GM21576 (cell line): ENCODE results near the gene OGDH.

Experiments
- ATAC-seq: cut with Tn5 transposase; IDR thresholded peaks from one replicate; pipeline ENCODE4 v1.9.1; 2021; ENCODE audit warnings: mild to moderate bottlenecking, moderate library complexity; ENCODE audit not compliant: unreplicated experiment

OGDH gene

DNA sequence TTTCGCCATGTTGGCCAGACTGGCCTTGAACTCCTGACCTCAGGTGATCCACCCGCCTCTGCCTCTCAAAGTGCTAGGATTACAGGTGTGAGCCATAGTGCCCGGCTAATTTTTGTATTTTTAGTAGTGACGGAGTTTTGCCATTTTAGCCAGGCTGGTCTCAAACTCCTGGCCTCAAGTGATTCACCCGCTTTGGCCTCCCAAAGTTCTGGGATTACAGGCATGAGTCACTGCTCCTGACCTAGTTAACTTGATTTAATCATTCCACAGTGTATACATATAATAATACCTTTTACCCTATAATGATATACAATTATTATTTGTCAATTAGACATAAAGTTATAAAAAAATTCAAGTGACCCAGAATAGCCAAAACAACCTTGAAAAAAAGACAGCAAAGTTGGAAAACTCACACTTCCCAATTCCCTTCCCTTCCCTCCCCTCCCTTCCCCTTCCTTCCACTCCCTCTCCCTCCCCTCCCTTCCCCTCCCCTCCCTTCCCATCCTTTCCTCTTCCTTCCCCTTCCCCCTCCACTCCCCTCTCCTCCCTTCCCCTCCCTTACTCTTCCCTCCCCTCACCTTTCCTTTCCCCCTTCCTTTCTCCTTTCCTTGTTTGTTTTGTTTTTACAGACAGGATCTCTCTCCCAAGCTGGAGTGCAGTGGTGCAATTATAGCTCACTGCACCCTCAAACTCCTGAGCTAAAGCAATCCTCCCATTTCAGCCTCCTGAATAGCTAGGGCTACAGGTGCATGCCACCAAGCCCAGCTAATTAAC is 127.5 kb downstream of the OGDH start:
- ATAC-seq, result no peak

DNA sequence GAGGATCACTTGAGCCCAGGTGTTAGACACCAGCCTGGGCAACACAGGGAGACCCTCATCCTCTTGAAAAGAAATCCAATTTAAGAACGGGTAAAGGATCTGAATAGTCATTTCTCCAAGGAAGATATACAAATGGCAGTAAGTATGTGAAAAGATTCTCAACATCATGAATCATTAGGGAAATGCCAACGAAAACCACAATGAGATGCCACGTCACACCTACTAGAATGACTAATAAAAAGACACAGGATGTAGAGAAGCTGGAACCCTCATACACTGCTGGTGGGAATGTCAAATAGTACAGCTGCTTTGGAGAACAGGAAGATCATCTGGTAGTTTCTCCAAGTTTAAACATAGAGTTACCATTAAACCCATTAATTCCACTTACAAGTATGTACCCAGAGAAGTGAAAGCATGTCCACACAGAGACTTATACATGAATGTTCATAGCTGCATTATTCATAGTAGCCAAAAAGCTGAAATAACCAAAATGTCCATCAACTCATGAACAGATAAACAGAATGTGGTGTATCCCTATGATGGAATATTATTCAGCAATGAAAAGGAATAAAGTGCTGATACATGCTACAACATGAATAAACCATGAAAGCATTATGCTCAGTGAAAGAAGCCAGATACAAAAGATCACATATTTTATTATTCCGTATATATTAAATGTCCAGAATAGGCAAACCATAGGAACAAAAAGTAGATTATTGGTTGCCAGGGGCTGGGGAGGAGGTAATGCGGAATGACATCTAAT is 129.2 kb downstream of the OGDH start:
- no peak for ATAC-seq

DNA sequence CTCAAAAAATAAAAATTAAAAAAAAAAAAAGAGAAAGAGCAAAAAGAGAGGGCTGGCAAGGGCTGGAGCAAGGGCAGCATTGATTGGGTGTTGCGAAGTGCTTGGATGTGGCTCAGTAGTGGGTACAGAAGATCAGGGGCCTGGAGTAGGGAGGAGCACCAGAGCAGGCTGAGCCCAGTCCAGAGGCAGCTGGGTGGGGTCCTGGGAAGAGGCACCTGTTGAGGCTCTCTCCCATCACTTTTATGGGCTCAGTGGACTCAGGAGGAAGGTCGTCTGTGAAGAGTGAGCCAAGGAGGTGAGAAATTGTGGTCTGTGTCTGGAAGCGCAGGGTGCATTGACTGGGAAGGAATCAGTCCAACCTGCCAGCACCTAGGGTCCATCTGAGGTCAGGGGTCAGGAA is 130.5 kb downstream of the OGDH start:
- no peak for ATAC-seq

DNA sequence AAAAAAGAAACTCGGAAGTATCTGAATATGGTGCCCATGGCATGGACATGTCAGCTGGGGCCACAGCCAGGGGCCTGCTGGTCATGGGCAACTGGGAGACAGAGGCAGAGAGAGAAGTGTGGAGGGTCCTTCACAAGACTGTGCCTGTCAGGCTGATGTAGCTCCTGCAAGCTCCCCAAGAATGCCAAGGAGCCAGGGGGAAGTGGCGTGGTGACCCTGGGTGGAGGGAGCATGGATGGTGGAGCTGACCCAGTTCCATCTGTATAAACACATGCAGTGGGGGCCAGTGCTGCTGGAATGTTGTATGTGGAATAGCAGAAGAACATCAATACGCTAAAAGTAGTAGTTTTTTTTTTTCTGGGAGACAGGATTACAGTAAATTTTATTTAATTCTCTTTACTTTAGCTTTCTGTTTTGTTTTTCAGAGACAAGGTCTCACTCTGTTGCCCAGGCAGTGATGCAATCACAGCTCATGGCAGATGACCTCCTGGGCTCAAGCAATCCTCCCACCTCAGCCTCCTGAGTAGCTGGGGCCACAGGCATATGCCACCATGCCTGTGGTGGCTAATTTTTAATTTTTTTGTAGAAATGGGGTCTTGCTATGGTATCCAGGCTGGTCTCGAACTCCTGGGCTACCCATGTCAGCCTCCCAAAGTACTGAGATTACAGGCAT is 131.8 kb downstream of the OGDH start:
- ATAC-seq, result no peak

DNA sequence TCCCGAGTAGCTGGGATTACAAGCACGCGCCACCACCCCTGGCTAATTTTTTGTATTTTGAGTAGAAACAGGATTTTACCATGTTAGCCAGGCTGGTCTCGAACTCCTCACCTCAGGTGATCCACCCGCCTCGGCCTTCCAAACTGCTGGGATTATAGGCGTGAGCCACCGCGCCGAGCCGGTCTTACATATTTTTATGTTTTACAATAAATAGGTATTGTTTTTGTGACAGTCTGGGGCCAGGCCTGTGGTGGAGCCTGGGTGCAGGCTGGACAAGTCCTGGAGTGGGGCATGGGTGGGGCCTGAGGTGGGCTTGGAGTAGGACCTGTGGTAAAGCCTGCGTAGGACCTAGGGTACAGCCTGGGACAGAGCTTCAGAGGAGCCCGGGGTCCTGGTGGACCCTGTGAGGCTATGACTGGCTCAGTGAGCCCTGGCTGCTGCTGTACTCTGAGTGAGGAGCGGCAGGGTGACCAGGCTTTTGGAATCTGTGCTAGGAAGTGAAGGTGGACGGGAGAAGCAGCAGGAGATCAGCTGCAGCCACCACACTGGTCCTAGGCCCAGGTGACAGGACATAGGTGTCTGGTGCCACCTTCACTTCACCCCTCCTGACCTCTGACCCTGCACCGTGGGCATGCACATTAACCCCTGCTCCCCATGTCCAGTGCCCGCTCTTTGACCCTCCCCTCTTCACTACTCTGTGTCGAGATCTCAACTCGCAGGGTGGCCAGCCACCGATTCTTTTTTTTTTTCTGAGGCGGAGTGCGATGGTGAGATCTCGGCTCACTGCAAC is 132.6 kb downstream of the OGDH start:
- ATAC-seq, result no peak

DNA sequence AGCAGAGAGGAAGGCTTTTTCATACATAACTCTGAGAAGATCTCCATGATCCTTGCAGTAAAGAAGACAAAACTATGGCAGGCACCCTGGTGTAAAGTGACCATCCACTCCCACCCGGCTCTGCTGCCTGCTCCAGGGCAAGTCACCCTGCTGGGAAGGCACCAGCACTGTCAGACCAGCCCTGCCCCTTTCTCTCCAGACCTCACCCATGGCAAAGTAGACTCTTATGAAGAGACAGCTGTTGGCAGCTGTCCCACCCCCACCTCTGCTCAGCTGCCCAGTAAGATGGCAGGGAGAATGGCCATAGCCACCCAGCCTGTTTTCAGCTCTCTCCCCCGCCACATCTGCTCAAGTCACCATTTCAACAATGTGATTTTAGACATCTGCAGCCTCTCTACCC is 133.6 kb downstream of the OGDH start:
- no peak for ATAC-seq

DNA sequence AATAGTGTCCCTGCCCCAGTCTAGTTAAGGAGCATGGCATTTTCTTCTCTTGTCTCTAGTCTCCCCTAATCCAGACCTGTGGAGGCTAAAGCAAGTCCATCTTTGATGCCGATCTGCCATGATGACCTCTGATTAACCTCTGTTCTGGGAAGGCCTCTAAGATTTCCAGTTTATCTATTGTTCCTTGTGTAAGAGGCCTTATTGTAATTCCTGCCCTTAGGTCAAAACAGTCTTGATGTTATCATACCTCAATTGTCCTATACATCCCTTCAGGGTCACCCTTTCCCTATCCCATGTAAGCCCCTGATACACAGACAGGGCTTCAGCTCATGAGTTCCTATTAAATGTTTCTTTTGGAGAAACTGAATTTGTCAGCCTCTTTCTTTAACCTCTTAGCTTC is 137.3 kb downstream of the OGDH start:
- no peak for ATAC-seq

DNA sequence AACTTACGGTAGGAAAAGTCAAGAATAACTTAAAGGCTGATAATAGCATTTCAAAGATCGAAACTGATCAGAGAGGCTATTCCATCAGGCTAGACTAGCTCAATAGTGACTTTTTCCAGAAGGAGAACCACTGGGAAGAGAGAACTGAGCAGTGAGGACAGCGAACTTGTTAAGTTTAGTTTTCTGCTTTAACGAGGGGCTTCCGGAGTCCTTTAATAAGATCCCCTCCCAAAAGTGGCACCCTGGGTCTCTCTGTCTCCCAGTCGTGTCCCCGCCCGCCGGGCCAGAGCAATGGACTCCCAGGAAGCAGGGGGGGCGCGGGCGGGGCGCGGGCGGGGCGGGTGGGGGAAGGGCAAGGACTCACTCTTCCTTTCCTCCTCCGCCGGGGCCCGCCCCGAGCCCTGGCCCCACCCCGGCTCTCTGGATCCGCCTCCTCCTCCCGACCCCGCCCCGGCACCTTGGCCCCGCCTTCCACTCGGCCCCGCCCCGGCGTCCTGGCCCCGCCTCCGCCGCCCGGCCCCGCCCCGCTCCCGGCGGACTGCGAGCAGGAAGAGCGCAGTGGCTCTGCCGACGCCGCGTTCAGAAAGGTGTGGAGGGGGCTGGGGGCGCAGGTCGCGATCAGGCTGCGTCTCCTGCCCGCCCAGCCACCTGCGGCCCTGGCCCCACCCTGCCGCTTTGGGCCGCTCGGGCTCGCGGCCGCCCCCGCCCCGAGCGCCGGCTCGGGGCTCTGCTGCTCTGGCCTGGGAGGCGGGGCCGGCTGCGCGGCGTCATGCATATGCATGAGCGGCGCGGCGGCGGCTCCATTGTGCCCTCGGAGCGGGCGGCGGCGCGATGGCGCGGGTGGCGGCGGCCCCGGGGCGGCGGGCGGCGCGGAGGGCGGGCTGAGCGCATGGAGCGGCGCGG is 141.9 kb downstream of the OGDH start, which contains the start of gene ZMIZ2:
Gene ZMIZ2 (plus strand): TSS at position 803 of the 903 bp plus-strand sequence. CDS start 7,403 bp downstream, outside the sequence.
- ATAC-seq, result peak; percentile 57

DNA sequence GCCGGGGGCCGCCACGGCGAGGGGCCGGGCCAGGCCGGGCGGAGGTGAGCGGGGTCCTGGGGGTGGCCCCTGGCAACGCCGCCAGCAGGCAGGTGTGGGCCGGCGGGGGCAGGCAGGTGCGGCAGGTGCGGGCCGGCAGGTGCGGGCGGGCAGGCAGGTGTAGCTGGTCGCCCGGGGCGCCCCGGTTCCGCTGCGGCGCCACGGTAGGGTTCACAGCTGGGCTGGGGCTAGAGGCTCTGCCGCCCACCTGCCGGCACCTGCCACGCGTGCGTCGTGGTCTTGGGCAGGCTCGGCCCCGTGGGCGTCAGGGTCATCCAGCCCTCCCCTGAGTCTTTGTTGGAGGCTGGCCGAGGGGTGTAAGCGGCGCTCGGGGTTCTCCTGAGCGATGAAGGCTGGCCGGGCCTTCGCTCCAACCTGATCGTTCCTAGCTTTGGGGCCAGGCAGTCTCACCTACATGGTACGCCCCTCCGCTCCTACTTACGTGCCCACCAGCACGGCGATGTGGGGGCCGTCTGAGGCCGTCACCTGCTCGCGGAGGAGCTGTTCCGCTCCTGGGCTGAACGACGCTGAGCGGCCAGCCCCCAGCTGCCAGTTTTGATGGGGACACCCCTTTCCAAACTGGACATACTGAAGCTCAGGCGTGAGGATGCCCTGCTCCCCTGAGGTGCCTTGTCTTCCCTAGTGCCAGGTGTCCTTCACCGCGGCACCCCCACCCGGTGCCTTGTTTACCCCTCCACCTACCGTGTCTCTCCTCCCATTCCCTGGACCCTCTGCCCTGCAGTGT is 142.7 kb downstream of the OGDH start:
- ATAC-seq, result peak; percentile 9

DNA sequence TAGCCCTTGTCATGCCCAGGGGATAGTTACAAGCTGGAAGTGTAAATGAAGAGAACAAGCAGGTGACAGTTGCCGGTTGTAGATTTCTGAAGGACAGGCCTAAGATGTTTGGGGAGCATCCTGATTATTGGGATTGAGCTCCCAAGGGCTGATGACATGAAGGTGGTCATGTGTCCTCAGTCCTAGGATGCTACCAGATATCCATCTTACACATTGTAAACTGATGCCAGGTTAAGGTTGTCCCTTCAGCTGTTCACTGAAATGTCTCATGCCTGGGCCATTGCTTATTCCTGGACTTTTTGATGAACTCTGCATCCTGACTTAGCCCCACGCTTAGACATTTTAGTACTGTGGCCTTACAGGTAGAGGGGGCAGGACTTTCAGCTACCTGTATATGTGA is 143.6 kb downstream of the OGDH start:
- ATAC-seq, result no peak

DNA sequence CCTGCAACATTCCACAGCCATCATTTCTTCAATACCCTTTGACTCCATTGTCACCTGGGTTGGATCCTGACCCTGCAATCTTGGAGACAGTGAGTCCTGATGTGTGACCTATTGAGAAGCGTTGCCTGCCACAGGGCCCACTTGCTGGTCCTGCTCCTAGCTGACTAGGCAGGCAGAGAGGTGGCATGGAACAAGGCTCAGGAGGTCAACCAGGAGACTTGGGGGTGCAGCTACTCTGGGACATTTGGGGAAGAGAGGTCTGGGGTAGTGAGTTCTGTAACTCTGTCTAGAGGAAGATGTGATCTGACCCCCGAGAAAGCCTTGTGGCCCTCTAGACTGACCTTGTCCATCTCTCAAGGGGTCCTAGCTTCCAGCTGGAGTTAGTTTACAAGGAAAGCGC is 144.0 kb downstream of the OGDH start:
- ATAC-seq, result no peak

DNA sequence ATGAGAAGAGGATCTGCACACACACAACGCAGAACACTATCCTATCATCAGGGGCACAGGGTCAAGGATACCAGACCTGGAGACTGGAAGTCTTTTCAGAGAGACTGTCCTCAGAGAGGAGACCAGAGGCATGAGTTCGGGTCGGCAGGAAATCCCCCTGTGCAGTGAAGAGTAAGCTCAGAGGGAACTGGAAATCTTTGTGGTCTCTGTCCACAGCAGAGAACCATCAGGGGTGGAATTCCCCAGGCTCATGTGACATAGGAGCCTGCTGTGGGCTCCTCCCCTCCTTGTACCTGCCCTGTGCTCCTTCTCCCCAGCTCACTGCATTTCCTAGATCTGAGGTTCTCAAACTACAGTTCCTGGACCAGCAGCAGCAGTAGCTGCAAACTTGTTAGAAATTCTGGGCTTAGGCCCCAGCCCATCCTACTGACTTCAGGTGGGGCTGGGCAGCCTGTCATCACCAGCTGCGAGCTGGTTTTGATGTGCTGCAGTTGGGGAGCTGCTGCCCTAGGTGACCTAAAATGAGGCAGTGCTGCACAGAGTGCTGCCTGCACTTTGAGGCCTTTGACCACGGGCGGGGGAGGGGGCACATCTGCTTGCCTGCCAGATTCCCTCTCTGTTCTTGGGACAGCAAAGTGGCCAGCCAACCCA is 144.6 kb downstream of the OGDH start:
- ATAC-seq, result peak; percentile 59

DNA sequence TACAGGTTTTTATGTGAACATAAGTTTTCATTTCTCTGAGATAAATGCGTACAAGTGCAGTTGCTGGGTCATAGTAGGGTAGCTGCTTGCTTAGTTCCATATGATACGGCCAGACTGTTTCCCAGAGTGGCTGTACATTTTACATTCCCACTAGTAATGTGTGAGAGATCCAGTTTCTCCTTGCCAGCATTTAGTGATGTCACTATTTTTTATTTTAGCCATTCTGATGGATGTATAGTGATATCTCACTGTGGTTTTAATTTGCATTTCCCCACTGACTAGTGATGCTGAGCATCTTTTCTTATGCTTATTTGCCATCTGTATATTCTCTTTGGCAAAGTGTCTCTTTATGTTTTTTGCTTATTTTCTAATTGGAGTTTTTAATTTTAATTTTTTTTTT is 146.4 kb downstream of the OGDH start:
- no peak for ATAC-seq

DNA sequence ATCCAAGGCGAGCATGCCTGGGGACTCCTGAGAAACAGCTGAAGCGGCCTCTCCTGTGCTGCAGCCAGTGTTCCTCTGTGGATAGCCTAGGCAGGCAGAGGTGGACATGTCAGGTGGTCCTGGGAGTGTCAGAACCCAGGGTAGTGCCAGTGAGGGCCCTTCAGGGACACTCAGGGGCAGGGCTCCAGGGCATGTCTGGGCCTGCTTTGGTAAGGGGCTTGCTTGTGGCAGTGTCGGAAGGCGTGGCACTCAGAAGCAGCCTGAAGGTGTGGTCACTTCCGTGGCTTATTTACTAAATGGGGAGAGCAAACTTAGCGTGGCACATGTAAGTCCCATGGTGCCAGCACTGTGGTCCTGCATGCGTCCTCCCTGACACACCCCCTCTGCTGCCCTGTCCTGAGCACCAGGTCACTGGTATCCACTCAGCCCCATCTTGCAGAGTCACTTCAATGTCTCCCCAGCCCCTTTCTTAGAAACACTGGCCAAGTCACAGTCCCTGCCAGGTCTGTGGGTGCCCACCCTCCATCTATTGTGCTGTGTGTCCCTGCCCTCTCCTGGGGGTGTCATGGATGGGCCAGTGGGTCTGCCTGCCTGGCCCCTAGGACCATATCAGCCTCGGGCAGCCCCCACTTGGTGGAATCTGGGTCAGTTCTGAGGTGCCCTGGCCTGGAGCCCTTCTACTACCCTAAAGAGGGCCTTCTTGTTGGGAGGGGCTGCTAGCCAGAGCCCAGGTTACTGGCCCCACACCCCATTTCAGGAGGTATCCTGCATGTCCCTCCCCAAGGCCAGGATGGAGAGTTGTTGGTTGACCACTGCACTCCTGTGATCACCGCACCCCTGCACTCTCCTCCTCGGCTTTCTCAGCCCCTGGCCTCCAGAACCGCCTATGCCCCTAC is 148.6 kb downstream of the OGDH start:
- no peak for ATAC-seq

DNA sequence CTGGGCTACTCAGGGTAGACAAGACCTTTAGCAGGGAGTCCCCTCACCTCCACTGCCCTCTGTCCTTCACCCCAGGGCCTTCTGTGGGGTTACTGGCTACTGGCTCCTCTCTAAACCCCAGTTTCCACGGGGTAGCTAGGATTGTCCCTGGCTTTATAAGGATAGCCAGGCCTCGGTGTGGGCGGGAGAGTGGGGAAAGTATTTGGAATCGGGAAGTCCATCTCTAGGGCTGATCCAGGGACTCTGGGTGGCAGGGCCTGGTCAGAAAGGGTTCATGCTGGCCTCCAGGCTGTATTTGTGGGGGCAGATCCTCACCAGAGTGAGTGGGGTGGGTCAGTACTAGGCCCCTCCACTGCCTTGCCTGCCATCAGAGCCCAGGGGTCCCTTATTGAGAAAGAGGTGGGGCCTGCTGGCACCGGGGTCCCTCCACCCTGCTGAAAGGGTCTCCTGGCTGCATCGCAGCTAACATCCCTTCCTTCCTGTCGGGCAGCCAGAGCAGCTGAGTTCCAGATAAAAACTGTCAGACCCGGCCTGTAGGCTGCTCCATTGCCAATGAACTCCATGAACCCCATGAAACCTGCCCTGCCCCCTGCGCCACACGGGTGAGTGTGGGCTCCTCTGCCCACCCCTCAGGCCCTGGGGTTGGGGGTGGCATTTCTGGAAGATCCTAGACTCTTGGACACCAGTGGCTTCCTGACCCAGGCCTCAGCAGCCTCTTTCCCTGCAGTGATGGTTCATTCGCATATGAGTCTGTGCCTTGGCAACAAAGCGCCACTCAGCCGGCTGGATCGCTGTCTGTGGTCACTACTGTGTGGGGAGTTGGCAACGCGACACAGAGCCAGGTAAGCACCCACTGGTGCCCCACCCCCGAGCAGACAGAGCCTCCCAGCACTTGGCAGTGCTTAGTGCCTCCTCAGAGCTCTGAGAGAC is 149.5 kb downstream of the OGDH start:
- ATAC-seq, result no peak

DNA sequence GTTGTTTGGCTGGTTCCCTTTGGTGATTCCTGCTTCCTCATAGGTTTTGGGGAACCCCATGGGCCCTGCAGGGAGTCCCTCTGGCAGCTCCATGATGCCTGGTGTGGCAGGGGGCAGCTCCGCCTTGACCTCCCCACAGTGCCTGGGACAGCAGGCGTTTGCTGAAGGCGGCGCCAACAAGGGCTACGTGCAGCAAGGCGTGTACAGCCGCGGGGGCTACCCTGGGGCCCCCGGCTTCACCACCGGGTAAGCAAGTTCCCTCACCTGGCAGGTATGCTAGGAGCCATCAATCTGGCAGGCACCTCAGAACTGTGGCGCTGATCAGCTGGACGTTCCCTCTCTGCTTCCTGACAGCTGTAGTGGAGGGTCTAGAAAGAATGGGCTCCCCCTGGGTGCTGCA is 150.5 kb downstream of the OGDH start:
- ATAC-seq, result no peak

DNA sequence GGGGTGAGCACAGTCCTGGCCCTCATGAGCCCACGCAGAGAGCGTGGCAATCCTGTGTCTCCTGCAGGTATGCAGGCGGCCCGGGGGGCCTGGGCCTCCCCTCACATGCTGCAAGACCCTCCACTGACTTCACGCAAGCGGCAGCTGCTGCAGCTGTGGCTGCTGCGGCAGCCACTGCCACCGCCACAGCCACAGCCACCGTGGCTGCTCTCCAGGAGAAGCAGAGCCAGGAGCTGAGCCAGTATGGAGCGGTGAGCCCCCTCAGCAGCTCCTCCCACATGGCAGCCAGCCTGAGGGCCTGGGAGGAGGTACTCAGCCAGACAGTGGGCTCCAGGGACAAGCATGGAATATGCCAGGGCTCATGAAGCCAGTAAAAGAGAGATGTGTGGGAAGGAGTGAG is 150.9 kb downstream of the OGDH start:
- no peak for ATAC-seq
